CD4-positive, alpha-beta T cell treated with Interleukin-21 for 1 hour (primary cell): ENCODE measurements around the gene PRRC2B.

ENCODE experiments used
- DNase-seq: peaks from one replicate; pipeline ENCODE4 v3.0.0-alpha.2; 2020

The PRRC2B gene

DNA sequence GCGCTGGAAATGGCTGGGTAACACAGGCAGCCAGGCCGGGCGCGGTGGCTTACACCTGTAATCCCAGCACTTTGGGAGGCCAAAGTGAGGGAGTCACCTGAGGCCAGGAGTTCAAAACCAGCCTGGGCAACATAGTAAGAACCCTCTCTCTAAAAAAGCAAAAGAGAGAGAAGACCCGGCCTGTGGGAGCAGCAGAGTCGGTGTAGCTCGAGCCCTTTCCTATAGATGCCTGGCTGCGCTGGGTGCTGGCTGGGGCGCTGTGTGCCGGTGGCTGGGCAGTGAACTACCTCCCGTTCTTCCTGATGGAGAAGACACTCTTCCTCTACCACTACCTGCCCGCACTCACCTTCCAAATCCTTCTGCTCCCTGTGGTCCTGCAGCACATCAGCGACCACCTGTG, 127.9 kb downstream of the PRRC2B start:
- DNase-seq: no peak

DNA sequence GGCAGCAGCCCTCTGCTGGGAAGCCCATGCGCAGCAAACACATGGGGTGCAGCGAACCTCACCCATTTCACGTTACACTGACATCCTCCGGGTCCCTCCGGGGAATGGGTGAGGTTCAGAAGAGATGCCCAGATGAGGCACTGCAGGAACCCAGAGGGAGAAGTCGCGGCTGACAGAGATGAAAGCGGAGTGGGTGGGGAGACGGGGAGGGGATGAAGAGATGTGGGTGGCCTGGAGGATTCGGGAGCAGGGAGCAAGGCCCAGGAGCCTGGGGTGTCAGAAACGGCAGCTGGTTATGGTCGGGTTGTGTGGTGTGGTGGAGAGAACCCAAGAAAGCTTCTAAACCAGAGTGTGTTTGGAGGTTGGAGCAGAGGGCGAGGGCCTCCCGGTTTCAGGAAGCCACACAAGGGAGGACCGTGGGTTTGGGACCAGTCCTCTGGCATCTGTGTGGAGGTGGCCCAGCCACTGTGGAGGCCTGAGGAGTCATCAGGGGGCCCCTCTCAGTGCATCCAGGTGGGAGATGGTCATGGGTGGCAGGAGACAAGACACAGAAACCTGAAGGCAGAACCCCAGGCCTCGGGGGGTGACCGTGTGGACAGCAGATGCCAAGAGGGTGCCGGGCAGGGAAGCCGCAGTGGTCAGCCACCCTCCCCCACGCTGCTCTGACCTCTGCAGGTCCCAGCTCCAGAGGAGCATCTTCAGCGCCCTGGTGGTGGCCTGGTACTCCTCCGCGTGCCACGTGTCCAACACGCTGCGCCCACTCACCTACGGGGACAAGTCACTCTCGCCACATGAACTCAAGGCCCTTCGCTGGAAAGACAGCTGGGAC, 128.6 kb downstream of the PRRC2B start:
- DNase-seq: no peak

GRCh38 chr9:131523086-131523388, 129.2 kb downstream of the PRRC2B start:
- DNase-seq: no peak

DNA sequence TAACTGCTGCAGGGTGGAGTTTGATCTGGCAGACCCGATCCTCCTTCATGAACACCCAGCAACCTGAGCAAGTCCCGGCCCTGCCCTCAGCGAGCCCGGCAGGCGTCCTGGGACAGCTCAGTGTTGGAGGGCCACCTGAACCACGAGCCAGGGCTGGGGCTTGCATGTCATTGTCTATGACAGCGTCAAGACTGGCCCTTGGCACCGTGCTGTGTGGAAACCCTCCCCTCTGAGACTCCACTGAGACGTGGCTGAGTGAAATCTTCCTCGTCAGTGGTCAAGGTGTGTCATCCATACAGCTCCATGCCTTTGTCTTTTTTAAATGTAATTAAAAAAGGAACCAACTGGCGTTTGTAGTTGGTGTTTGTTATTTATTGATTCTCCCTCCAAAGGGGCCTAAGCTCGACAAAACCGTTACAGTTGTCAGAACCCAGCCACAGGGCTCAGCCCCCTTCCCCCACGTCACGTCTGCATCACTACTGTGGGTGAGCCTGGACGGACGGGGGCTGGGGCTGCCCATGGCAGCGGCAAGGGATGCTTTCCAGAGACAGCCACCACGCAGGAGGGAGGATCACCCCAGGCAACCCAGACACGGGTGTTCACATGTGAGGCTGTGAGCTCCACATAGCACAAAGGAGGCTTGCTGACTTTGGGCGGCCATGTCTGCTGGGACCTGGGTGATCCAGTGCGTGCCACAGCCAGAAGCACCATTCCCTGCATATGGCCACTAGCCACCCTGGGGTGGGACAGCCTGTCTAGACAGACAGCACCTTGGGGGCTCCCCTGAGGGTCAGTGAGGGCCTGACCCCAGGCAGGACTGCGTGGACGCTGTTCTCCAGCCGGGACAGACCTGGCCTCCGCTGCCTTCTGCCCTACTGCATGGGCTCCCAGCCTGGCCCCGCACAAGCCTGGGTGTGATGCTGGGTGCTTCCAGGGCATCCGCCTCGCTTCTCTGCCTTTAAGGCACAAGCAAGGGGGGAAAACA, 129.9 kb downstream of the PRRC2B start:
- no peak for DNase-seq

DNA sequence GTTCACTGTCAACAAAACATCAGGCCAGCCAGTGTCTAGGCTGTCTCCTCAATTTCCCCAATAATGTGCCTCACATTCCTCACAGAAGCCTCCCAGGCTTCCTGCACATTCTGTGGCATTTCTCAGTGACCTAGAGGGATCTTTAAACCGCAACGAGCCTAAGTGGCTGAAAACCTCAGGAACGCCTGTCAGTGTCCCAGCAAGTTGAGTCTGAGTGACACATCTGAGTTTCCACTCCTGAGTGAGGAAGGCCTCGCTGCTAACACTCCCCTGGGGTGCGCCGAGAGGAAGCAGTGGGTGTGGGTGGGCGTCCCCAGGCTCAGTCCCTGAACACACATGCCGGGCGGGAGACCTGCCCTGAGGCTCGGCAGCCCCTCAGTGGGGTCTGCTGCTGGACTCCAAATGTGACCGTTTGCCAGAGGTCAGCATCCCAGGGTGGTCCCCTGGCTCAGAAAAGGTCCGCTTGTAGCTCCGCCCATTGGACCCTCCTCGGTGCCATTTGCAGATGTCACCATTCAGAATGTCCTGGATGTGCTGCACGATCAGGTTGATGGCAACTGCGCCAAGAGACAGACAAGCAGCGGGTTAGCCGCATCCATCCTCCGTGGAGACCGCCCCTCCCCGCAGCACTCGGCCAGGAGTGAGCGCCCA, 130.9 kb downstream of the PRRC2B start:
- no peak for DNase-seq

- no peak for DNase-seq
These were observed 132.0 kb downstream of the PRRC2B start for GRCh38 chr9:131525643-131526565.

- DNase-seq: no peak
These were observed 134.3 kb downstream of the PRRC2B start for GRCh38 chr9:131528186-131528585.

DNA sequence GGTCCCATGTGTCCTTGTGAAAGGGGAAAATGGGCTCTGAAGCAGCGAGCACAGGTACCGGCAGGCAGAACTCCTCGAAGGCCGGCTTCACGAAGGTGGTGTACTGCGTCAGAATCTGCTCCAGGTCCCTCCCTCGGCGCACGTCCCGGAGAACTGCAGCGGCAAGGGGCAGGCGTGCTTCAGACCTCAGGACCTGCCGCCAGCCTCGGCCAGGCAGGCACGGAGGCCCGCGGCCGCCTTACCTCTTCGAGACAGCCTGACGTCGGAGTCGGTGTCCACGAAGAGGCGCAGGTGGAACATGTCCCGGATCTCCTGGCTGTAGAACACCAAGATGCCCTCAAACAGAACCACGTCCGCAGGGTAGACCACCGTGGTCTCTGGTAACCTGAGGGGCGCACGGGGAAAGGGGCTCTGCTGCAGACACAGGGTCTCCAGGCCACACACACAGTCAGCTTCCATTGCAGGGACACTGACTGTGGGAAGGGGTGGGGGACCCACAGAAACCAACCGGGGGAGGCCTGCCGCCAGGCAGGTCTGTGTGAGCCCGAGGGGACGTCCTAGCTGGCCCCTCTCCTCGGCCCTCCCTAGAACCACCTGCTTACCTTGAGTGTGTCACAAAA, 135.1 kb downstream of the PRRC2B start:
- DNase-seq: no peak

- DNase-seq: no peak
These were observed 136.0 kb downstream of the PRRC2B start for GRCh38 chr9:131529597-131530545.

DNA sequence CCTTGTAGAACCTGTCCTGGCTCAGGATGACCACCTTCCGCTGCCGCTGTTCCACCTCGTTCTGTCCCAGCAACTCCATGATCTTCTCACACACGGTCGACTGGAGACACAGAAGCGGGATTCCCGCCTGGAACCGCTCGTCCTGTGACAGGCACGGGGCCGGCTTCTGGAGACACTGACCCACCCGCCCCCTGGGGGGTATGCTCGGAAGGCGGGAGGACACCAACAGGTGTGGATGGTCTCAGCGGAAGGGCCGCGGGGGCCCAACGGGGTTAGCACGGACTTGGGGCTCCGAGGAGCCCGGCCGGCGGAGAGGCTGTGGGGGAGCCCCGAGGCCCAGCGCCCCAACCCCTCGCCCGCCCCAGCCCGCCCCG, 136.6 kb downstream of the PRRC2B start:
- DNase-seq: no peak

- peak; percentile 76 for DNase-seq
These were observed 137.3 kb downstream of the PRRC2B start, which contains the start of gene UCK1 for GRCh38 chr9:131530920-131531832. Gene UCK1 (minus strand): TSS chr9:131531263. CDS start chr9:131531174, 89 bp downstream.

DNA sequence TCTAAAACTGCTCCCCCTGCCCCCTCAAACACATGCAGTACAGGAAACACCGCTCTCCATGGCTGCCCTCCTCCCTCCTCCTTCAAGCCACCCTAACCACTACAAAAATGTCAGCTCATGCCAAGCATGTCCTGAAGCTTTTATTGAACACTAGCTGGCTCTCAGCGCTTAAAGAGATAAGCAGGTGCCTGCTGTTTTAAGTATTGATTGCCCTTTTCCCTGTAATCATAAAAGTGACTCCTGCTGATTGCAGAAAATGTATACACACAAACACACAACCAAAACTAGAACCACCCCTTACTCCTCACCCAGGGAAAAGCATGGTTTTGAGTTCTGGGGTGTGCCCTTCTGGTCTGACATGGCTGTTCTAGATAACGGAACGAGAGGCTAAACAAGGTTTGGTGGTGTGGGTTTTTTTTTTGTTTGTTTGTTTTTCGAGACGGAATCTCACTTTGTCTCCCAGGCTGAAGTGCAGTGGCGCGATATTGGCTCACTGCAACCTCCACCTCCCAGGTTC, 140.9 kb downstream of the PRRC2B start:
- DNase-seq: no peak

- DNase-seq: no peak
These were observed 144.1 kb downstream of the PRRC2B start for GRCh38 chr9:131537946-131538345.

DNA sequence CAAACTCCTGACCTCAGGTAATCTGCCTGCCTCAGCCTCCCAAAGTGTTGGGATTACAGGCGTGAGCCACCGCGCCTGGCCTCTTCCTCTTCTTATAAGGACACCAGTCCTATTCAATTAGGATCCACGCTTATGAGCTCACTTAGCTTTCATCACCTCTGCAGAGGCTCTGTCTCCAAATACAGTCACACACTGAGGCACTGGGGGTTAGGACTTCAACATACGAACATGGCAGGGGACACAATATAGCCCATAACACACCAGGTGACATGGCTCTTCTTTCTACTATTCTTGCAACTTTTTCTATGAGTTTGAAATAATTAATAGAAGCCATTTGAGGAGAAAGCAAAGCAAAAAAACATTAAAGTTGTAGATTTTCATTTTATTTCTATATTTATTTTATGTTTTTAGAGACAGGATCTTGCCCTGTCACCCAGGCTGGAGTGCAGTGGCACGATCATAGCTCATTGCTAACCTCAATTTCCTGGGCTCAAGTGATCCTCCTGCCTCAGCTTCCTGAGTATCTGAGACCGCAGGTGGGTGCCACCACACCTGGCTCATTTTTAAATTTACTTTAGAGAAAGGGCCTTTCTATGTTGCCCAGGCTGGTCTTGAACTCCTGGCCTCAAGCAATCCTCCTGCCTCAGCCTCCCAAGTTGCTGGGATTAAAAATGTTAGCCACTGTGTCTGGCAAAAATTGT, 145.5 kb downstream of the PRRC2B start:
- DNase-seq: peak; percentile 52

DNA sequence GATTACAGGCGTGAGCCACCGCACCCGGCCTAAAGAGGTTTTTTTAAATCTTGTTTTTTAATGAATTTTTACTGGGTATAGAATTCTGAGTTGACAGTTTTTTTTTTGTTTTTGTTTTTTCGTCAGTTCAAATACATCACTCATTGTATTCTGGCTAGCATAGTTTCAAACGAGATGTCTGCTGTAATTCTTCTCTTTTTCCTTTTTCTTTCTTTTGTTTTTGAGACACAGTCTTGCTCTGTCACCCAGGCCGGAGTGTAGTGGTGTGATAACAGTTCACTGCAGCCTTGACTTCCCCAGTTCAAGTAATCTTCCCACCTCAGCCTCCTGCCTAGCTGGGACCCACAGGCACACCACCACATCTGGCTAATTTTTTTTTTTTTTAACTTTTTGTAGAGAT, 149.3 kb downstream of the PRRC2B start:
- no peak for DNase-seq

DNA sequence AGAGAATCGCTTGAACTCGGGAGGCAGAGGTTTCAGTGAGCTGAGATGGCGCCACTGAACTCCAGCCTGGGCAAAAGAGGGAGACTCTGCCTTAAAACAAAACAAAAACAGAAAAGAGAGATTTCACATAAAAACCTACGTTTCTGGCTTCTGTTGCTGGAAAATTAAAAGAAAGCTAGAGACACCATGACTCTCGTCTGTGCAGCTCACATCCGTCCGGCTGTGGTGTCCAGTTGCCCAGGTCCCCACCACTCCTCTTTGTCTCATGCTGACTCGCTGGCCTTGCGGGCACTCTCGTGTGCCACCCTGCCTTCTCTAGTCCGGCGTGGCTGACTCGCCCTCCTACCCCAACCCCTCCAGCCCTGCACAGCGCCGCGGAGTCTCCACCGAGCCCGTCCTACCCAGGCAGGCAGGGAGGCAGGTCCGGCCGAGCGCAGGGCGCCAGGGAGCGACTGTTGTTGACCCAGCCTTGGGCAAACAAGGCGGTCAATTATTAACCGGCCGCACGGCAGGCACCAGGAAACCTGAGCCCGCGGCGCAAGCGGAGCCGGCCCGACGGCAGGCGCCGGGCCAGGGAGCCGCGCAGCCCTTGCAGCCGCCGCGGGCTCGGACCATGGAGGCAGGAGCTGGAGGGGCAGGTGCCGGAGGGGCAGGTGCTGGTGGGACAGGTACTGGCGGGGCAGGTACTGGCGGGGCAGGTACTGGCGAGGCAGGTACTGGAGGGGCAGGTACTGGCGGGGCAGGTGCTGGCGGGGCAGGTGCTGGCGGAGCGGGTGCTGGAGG, 151.3 kb downstream of the PRRC2B start, which contains the start of gene PRRT1B:
PRRT1B (plus strand) TSS at position 521 of the 783 bp plus-strand sequence; CDS start at position 614, 93 bp downstream.
- no peak for DNase-seq

GRCh38 chr9:131545786-131546335, 152.0 kb downstream of the PRRC2B start:
- no peak for DNase-seq
